Testis (tissue), 2 donors: ENCODE data around the gene FAM241B.

Source experiments
- POLR2A ChIP-seq: fragments of 450-650 bp; IDR thresholded peaks from one replicate; pipeline ENCODE4 v1.6.1; 2017; ENCODE audit warnings: antibody characterized with exemption, mild to moderate bottlenecking, moderate library complexity
- TF ChIP-seq, protein P1 (sequence below), 3 experiments: fragments of 450-650 bp in 2 of 3; fragments of 200-600 bp in 1 of 3; sonication (generic) in 1 of 3; IDR thresholded peaks; one replicate each; pipeline ENCODE4 v1.5.1; 2016 to 2019; ENCODE audit warnings: antibody characterized with exemption in 3 of 3, mild to moderate bottlenecking in 2 of 3, moderate library complexity in 1 of 3

DNA sequence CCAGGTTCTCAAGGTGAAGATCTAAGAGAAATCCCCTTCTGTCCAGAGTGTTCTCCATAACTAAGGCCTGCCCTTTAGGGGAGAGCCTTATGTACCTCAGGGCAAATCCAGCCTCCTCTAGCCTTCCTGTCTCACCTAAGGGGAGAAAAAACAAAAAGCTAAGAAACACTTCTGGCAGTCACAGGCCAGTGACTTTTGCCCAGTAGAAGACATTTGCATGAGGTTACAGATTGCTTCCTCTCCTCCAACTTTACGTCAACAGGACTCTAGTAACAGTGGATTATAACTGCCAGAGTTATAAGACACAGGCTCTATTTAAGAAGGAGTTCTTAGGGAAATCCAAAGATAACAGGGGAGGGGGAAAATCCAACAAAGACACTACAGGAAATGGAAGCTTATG, 15.9 kb upstream of the FAM241B start:
- TF ChIP-seq, protein P1, sequence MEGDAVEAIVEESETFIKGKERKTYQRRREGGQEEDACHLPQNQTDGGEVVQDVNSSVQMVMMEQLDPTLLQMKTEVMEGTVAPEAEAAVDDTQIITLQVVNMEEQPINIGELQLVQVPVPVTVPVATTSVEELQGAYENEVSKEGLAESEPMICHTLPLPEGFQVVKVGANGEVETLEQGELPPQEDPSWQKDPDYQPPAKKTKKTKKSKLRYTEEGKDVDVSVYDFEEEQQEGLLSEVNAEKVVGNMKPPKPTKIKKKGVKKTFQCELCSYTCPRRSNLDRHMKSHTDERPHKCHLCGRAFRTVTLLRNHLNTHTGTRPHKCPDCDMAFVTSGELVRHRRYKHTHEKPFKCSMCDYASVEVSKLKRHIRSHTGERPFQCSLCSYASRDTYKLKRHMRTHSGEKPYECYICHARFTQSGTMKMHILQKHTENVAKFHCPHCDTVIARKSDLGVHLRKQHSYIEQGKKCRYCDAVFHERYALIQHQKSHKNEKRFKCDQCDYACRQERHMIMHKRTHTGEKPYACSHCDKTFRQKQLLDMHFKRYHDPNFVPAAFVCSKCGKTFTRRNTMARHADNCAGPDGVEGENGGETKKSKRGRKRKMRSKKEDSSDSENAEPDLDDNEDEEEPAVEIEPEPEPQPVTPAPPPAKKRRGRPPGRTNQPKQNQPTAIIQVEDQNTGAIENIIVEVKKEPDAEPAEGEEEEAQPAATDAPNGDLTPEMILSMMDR (IDR thresholded peaks at IDR 0.05), result no peak
- TF ChIP-seq POLR2A, result no peak
